K562 (cell line): ENCODE results near the gene CD84. TPM values are rescaled to one million over a fixed set of nuclear protein-coding genes. Genes with fewer than 3 reads are reported as not detected.

ENCODE experiments used
- ATAC-seq: fragments of 200-7000 bp; cut with Tn5 transposase; 3 replicates; pipeline ENCODE4 v1.9.1; 2020; ENCODE audit warnings: moderate library complexity
- BruUV-seq: library from RNA; stranded (reverse); fragments of 400-500 nt; replicated peaks from 2 replicates; lab custom pipeline; 2021; lab: Mats Ljungman, UMichigan
- CTCF ChIA-PET: fragments of 300-600 bp; formaldehyde crosslinking; extraction: SDS; loops from one replicate; lab custom pipeline; 2021; ENCODE audit warnings: low intra/inter-chr PET ratio; lab: Yijun Ruan, JAX
- POLR2A ChIA-PET: fragments of 300-600, 350-650 bp; sonication (Branson Sonifier 250); formaldehyde crosslinking; extraction: SDS; loops from one replicate; lab custom pipeline; 2021; ENCODE audit warnings: antibody characterized with exemption, inconsistent platforms; lab: Yijun Ruan, JAX
- DNase-seq, 4 experiments: peaks; one replicate each; pipeline versions ENCODE4 v3.0.0 to v3.0.0-alpha.2; 2011 to 2018; ENCODE audit warnings: low spot score in 3 of 4, mixed read lengths in 3 of 4; ENCODE audit errors: extremely low read depth in 1 of 4
- FAIRE-seq: peaks from 2 replicates; lab custom pipeline; 2011; peaks lifted over from hg19 to GRCh38; lab: Jason Lieb, UNC
- H2AFZ ChIP-seq: 2 replicates; pipeline ENCODE4 v1.6.0; 2011; ENCODE audit warnings: low read depth, low read length, control low read depth, inconsistent platforms
- H3K27ac ChIP-seq: fragments of 200-600 bp; 3 replicates; pipeline ENCODE4 v1.8.0; 2011; ENCODE audit warnings: low read depth, mild to moderate bottlenecking, control low read depth, inconsistent platforms, low read length, moderate library complexity, mixed read lengths; ENCODE audit errors: extremely low read depth
- H3K27me3 ChIP-seq, 2 experiments: fragments of 300-600 bp in 1 of 2; 2 replicates in 1 of 2; 3 replicates in 1 of 2; pipeline versions ENCODE4 v1.6.0 to v1.8.0; 2011; ENCODE audit warnings: inconsistent platforms in 2 of 2, low read length in 2 of 2, mild to moderate bottlenecking in 1 of 2, mixed read lengths in 1 of 2, moderate library complexity in 1 of 2; ENCODE audit not compliant: control insufficient read depth in 2 of 2, insufficient read depth in 2 of 2
- H3K36me3 ChIP-seq: fragments of 300-600 bp; 3 replicates; pipeline ENCODE4 v1.8.0; 2011; ENCODE audit warnings: mild to moderate bottlenecking, low read length, inconsistent platforms; ENCODE audit not compliant: control insufficient read depth, insufficient read depth
- H3K4me1 ChIP-seq, 2 experiments: fragments of 200-600 bp in 1 of 2; replicated peaks in 1 of 2; 2 replicates in 1 of 2; 3 replicates in 1 of 2; pipeline versions ENCODE4 v1.5.1 to v1.8.0; 2011; ENCODE audit warnings: inconsistent platforms in 2 of 2, low read length in 2 of 2, mild to moderate bottlenecking in 1 of 2, mixed read lengths in 1 of 2, moderate library complexity in 1 of 2; ENCODE audit not compliant: control insufficient read depth in 2 of 2, insufficient read depth in 2 of 2
- H3K4me2 ChIP-seq: 2 replicates; pipeline ENCODE4 v1.6.1; 2011; ENCODE audit warnings: low read length, control low read depth, inconsistent platforms, mixed read lengths; ENCODE audit not compliant: insufficient read depth
- H3K4me3 ChIP-seq: fragments of 200-600 bp; sonication (generic), shearing (Covaris generic); 2 replicates; pipeline ENCODE4 v1.5.1; 2016; ENCODE audit warnings: control low read depth, inconsistent platforms
- H3K79me2 ChIP-seq: fragments of 200-600 bp; 3 replicates; pipeline ENCODE4 v1.8.0; 2011; ENCODE audit warnings: low read length, inconsistent platforms; ENCODE audit not compliant: control insufficient read depth, insufficient read depth
- H3K9ac ChIP-seq, 2 experiments: 2 replicates each; pipeline versions ENCODE4 v1.6.0 to v1.6.1; 2011; ENCODE audit warnings: low read depth in 2 of 2, low read length in 2 of 2, control low read depth in 1 of 2, inconsistent platforms in 1 of 2, mild to moderate bottlenecking in 1 of 2, mixed read lengths in 1 of 2; ENCODE audit not compliant: insufficient read depth in 1 of 2
- H3K9me1 ChIP-seq: one replicate; pipeline ENCODE4 v1.6.0; 2011; ENCODE audit warnings: inconsistent platforms, mild to moderate bottlenecking, low read length, moderate library complexity; ENCODE audit not compliant: control insufficient read depth, insufficient read depth
- H3K9me3 ChIP-seq: replicated peaks from 2 replicates; pipeline ENCODE4 v1.5.1; 2011; ENCODE audit warnings: low read depth, low read length, inconsistent platforms; ENCODE audit not compliant: control insufficient read depth, insufficient read depth
- H4K20me1 ChIP-seq: replicated peaks from 2 replicates; pipeline ENCODE4 v1.6.1; 2011; ENCODE audit warnings: low read length, inconsistent platforms, mixed read lengths; ENCODE audit not compliant: control insufficient read depth, insufficient read depth
- CAMTA2 ChIP-seq: fragments of 250-450 bp; sonication (Bioruptor Pico); conservative IDR thresholded peaks from 2 replicates; pipeline ENCODE4 v1.5.1; 2022
- CGGBP1 ChIP-seq: fragments of 250-450 bp; sonication (Bioruptor Pico); IDR thresholded peaks from 2 replicates; pipeline ENCODE4 v1.9.0; 2021; ENCODE audit warnings: mild to moderate bottlenecking
- ETV5 ChIP-seq: sonication (generic); formaldehyde crosslinking; IDR thresholded peaks from 2 replicates; pipeline ENCODE4 v1.4.0; 2020; ENCODE audit warnings: low read depth, mild to moderate bottlenecking, missing genetic modification reagents
- HMG20A ChIP-seq: fragments of 450-650 bp; formaldehyde crosslinking; conservative IDR thresholded peaks from 2 replicates; pipeline ENCODE4 v1.4.0; 2020; ENCODE audit warnings: mild to moderate bottlenecking, mixed read lengths
- KLF1 ChIP-seq: fragments of 450-650 bp; IDR thresholded peaks from 2 replicates; pipeline ENCODE4 v1.6.1; 2016; ENCODE audit warnings: missing genetic modification characterization, missing compliant biosample characterization
- RCOR1 ChIP-seq, 2 experiments: IDR thresholded peaks; 2 replicates each; pipeline ENCODE4 v1.6.1; 2012; ENCODE audit warnings: low read depth in 2 of 2, low read length in 2 of 2, borderline replicate concordance in 1 of 2, improper control_type of control experiment in 1 of 2
- XRCC4 ChIP-seq: IDR thresholded peaks from one replicate; pipeline ENCODE4 v1.6.1; 2011; ENCODE audit not compliant: insufficient read depth, insufficient read length; ENCODE audit errors: extremely low read depth
- ZKSCAN1 ChIP-seq: fragments of 150-350 bp; IDR thresholded peaks from 2 replicates; pipeline ENCODE4 v1.6.1; 2016; ENCODE audit warnings: low read depth, low read length
- ZNF197 ChIP-seq: fragments of 200-800 bp; sonication (Bioruptor generic); IDR thresholded peaks from 2 replicates; pipeline ENCODE4 v1.6.1; 2016; ENCODE audit warnings: low read depth, missing genetic modification characterization, missing compliant biosample characterization
- ZNF57 ChIP-seq: fragments of 450-650 bp; formaldehyde crosslinking; IDR thresholded peaks from 2 replicates; pipeline ENCODE4 v1.4.0; 2020; ENCODE audit warnings: mild to moderate bottlenecking, moderate library complexity
- WGBS: fragments of 100-300 bp; shearing (Covaris generic); methylation state at CpG from one replicate; pipeline ENCODE4 v1.1.6; 2016; ENCODE audit warnings: low coverage, mixed read lengths; ENCODE audit not compliant: insufficient coverage; ENCODE audit errors: missing lambda C conversion rate; 5-methylcytosine and 5-hydroxymethylcytosine counted together
- in situ Hi-C: fragments of 300-500 bp; cut with MboI; formaldehyde crosslinking; loops from 4 replicates; pipeline ENCODE4 v1.15.0; 2018; ENCODE audit warnings: inconsistent platforms, mixed read lengths
- intact Hi-C: fragments of 100-400 bp; cut with micrococcal nuclease; formaldehyde crosslinking; loops from 2 replicates; pipeline ENCODE4 v1.14.2; 2022
- polyA plus RNA-seq, 8 experiments: library from polyadenylated mRNA; depleted of rRNA in 4 of 8; stranded (reverse) in 5 of 8; unstranded in 3 of 8; fragments of >200 nt; fragmentation: Nextera tagmentation in 2 of 8; fragmentation: Illumina TruSeq in 1 of 8; extraction: Ambion mirVana in 2 of 8; extraction: Trizol in 1 of 8; gene quantifications; 2 replicates each; pipeline versions ENCODE4 v1.2.1 to v1.2.3, GENCODE V29; 2011 to 2014; ENCODE audit warnings: inconsistent platforms in 1 of 8, missing spikeins in 1 of 8
- total RNA-seq, 7 experiments: library from RNA; depleted of rRNA in 6 of 7; stranded (reverse); fragments of >200 nt in 6 of 7; fragmentation: Illumina TruSeq in 2 of 7; extraction: Trizol in 2 of 7; gene quantifications; 2 replicates each; pipeline versions ENCODE4 v1.2.1 to v1.2.3, GENCODE V29; 2011 to 2021; ENCODE audit warnings: low replicate concordance in 1 of 7
- TF ChIP-seq, protein P1 (sequence below), 2 experiments: fragments of 200-800 bp in 1 of 2; sonication (Bioruptor generic) in 1 of 2; sonication (generic) in 1 of 2; formaldehyde crosslinking in 1 of 2; IDR thresholded peaks in 1 of 2; conservative IDR thresholded peaks in 1 of 2; 2 replicates each; pipeline versions ENCODE4 v1.5.0 to v1.6.1; 2016 to 2020; ENCODE audit warnings: missing compliant biosample characterization in 1 of 2, missing genetic modification characterization in 1 of 2, missing genetic modification reagents in 1 of 2

The CD84 gene
- total and polyA plus RNA-seq, 9 of the 15 experiments (the other 6 are each of a cell fraction or from before 2014, with no cell fraction given): 0.82 to 6.8 (median 2.0) TPM

DNA sequence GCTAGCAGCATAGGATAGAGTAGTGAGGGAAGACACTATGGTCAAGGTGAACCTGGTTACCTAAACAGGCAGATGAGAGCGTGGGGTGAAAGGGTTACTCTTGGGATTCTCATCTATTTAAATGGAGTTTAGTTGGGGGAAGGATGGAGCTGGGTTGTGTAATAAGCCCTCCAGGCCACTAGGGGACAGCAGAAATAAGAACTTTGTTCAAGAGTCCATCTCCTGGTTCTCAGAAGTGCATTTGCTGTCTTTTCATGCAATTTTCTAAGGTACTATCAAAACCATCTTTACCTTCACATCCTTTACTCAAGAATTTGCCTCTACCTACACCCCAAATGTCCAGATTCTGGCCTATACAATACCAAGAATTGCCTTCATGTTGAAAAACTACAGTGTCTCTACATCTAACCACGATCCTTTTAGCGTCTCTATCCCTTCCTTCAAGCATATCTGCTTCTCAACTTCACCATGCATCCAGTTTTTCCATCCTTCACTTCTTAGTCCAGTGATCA is 39.5 kb upstream of the CD84 start (continued):
- no peak for TF ChIP-seq HMG20A

- no peak for TF ChIP-seq XRCC4
- TF ChIP-seq ETV5 (CRISPR knock-in tag): no peak
- TF ChIP-seq, protein P1, sequence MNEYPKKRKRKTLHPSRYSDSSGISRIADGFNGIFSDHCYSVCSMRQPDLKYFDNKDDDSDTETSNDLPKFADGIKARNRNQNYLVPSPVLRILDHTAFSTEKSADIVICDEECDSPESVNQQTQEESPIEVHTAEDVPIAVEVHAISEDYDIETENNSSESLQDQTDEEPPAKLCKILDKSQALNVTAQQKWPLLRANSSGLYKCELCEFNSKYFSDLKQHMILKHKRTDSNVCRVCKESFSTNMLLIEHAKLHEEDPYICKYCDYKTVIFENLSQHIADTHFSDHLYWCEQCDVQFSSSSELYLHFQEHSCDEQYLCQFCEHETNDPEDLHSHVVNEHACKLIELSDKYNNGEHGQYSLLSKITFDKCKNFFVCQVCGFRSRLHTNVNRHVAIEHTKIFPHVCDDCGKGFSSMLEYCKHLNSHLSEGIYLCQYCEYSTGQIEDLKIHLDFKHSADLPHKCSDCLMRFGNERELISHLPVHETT (CRISPR knock-in tag; conservative IDR thresholded peaks at IDR 0.05 in 1 of 2, IDR thresholded peaks at IDR 0.05 in 1 of 2): no peak
- TF ChIP-seq ZKSCAN1: no peak
- no peak for TF ChIP-seq ZNF57 (CRISPR knock-in tag)
- TF ChIP-seq RCOR1 (IDR thresholded peaks at IDR 0.05; ENCODE audit: borderline replicate concordance in 1 of 2, low read depth in 2 of 2, low read length in 2 of 2): no peak
- no peak for TF ChIP-seq CGGBP1 (CRISPR knock-in tag)
- no peak for TF ChIP-seq CAMTA2 (CRISPR knock-in tag)
- TF ChIP-seq KLF1 (tag): no peak
- no peak for TF ChIP-seq ZNF197 (CRISPR knock-in tag)
- CTCF ChIA-PET: no interaction called here
- Histone ChIP-seq H2AFZ (no peak overlapping the region), H3K9me1 (no peaks in the 10 kb centered on the region), H3K4me3 (no peak overlapping the region), H3K4me1 (no peaks in the 10 kb centered on the region; a peak in 3 of 5 replicates), H4K20me1 (no peaks in the 10 kb centered on the region), H3K9me3 (0 out of 2 replicates have a peak, but pooled peaks cover 3% of the 10 kb centered on the region), H3K27ac (no peak overlapping the region), H3K9ac (no peak overlapping the region), H3K4me2 (no peak overlapping the region), H3K27me3 (no peaks in the 10 kb centered on the region), H3K36me3 (no peaks in the 10 kb centered on the region), H3K79me2 (no peaks in the 10 kb centered on the region)
- ATAC-seq: no peak
- no peak for DNase-seq
- peak; percentile 11 for FAIRE-seq
- 18% methylated on average over 1 of the region's 1 CpG for WGBS
- intact Hi-C loops: loop anchor here (2.0 kb wide), 1 partner anchor 56 kb away; no protein-coding TSS in a partner anchor
- BruUV-seq: no TSS peak
- in situ Hi-C loops: no loop called here
- POLR2A ChIA-PET: interaction anchor here (1.5 to 1.7 kb wide), 2 partner anchors 8 to 22 kb away, joined by 3 to 4 read pairs; no protein-coding TSS in a partner anchor
Measured at GRCh38 chr1:160618327-160618726, 39.0 kb upstream of the CD84 start.
